Effector CD8-positive, alpha-beta T cell (primary cell): ENCODE results near the gene USP50.
"Not testable (repeated sequence)": the region's sequence is repeated elsewhere in the genome, so short reads cannot be mapped to it uniquely, and the experiment has no call there.

ENCODE experiments used
- DNase-seq: peaks from one replicate; lab custom pipeline; 2025; lab: John Stamatoyannopoulos, UW
- total RNA-seq, 4 experiments: gene quantifications; one replicate each; lab custom pipeline; 2026; lab: John Stamatoyannopoulos, UW

Gene USP50
- total RNA-seq, result 0 to 0.62 (median 0.27) reads per million in 4 experiments

DNA sequence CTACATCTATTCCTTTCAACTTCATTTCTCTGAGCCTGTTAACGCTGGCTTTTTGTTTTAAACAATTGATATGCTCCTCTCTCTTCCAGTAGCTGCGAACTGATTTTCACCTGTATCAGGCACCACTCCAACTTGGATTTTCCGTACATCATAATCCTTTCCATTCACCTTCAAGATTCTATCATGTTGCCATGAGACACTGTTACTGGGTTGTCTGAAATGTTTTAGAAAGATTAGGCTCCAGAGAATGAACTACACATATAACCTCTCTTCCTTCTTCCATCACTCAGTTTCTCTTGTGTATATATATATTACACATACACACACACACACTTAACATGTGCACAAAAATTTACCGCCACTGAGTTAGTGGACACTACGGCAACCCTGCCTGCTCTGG, at the start of gene USP50:
TSS of gene USP50 (minus strand) at position 101 of the 400 bp plus-strand sequence. CDS start 141 bp downstream, outside the sequence.
- no peak for DNase-seq

DNA sequence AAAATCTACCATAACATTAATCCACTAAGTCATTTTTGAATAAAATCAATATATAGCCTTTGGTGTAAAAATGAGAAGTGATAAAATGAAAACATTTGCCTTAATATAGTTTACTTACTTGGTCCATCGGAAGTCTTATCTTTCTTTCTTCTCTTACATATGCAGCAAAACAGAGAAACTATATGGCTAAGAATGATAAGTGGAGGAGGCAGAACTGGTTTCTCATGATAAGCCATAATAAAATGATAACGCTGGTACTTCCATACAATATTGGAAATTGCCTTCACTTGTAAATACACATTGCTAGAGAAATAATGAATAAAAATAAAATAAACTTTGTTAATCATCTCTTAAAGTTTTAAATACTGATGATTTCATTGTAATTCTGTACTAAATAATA, 47.8 kb upstream of the USP50 start:
- DNase-seq, result no peak

DNA sequence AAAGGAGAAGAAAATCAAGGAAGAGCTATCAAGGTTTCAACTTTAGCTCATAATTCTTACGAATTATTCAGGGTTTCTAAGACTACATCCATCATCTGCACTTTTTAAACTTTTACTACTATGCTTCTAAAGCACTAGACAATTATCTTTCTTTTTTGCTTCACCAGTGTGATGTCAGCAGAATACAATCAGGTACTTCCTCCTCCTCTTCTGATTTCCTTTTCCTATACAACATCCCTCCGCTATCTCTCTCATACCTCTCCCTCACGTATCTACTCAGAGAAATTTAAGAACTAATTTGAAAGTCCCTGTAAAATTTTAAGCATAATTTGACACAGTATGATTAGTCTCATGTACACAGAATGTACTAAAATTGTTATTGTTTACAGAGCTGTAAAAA, 47.3 kb upstream of the USP50 start:
- DNase-seq, result no peak

DNA sequence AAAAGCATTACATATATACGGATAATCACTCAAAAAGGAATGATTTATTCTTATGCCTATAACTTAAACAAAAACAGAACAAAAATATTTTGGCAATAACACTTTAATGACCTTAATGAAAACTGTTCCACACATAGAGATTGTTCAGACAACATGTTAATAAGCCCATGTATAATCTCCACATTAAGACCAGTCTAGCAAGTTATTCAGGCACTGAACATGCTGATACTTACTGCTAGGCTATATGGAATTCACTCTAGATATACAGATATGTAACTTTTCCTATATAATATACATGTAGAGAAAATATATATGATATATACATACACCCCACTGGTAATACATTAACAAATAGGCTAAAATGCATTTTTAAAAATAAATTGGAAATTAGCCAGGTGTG, 43.8 kb upstream of the USP50 start:
- no peak for DNase-seq

DNA sequence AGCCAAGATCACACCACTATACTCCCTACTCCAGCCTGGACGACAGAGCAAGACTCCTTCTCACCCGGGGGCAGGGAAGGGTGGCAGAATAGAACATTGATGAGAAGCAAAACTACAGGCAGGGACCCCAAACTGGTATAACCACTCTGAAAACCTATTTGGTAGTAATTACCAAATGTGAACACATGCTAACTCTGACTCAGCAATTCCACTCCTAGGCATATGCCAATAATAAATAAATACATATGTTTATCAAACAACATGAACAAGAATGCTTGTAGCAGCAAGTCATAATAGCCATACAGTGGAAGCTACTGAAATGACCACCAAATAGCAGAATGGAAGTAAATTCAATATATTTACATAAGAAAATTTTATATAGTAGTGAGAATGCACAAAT, 31.0 kb upstream of the USP50 start:
- DNase-seq, result no peak

DNA sequence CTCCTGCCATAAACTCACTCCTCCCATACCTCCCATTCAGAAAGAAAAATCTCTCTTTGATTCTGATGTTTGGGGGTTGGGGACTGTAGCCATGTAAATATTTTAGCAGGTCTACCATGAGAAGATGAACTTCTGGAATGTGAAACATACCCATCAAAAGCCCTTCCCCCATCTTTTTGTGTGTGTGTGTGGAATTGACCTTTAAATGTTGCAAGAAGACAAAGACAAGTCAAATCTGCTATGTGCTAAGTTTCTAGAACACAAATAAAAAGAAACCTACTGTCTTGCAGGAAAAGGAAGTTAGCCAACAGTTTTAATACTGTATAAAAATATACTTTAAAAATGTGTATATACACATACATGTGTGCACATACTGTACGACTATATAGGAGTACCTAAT, 29.7 kb upstream of the USP50 start:
- DNase-seq, result no peak

DNA sequence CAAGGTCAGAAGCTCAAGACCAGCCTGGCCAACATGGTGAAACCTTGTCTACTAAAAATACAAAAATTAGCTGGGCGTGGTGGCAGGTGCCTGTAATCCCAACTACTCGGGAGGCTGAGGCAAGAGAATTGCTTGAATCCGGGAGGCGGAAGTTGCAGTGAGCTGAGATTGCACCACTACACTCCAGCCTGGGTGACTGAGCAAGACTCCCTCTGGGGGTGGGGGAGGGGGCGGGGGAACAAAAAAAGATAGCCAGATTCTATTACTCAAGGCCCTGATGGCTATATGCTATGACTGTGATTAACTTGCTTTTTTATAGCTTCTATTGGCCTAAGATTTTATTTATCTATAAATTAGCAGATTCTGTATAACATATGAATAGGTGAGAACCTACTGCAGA, 27.4 kb upstream of the USP50 start:
- DNase-seq, result not testable (repeated sequence)

DNA sequence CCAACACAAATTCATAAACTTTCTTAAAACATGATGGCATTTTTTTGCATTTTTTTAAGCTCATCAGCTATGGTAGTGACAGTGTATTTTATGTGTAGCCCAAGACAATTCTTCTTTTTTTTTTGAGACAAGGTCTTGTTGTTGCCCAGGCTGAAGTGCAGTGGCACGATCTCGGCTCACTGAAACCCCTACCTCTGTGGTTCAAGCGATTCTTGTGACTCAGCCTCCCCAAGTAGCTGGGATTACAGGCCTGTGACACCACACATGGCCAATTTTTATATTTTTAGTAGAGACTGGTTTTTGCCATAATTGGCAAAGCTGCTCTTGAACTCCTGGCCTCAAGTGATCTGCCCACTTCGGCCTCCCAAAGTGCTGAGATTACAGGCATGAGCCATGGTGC, 17.3 kb upstream of the USP50 start:
- DNase-seq, result no peak

DNA sequence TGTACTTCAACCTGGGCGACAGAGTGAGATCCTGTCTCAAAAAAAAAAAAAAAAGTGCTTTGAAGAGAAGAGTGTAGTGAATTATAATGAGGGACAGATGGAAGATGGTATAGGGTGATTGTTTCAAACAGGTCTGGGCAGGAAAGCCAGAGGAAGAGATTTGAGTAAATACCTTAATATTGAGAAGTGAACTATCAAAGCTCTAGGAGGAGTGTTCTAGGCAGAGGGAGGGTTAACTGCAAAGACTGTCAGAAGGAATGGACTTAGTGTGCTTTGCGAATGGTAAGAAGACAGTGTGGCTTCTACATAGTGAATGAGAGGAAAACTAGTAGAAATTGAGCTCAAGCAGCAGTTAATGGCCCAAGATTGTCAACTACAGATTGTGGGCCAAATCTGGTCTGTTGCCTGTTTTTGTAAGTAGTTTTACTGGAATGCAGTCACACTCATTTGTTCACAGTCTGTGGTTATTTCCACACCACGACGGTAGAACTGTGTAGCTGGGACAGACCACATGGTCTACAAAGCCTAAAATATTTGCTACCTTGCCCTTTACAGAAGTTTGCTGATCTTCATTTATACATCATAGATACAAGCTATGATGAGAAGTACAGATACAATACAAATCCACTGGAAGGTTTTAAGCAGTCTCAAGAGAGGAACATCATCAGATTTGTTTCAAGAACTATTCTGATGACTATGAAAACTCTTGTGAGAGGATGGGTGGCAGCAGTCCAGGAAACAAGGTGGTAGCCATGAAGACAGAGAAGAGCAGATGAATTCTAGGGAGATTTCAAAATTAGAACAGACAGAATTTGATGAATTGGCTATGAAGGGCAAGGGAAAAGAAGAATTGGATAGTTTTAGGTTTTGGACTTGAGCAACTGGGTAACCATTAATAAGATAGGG, 16.5 kb upstream of the USP50 start:
- DNase-seq, result no peak

DNA sequence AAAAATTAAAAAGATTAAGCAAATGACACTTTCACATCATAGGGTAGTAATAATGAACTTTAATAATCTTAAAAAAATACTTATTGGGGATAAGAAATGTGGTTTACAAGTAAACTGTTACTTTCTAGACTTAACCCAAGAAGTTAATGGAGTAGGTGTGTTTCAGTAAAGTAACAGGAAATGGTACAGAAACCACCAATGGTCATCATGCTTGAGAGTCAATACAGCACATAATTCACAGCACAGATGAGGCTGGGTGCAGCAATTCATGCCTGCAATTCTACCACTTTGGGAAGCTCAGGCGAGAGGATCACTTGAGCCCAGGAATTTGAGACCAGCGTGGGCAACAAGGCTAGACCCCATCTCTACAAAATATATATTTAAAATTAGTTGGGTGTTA, 11.5 kb upstream of the USP50 start:
- no peak for DNase-seq

DNA sequence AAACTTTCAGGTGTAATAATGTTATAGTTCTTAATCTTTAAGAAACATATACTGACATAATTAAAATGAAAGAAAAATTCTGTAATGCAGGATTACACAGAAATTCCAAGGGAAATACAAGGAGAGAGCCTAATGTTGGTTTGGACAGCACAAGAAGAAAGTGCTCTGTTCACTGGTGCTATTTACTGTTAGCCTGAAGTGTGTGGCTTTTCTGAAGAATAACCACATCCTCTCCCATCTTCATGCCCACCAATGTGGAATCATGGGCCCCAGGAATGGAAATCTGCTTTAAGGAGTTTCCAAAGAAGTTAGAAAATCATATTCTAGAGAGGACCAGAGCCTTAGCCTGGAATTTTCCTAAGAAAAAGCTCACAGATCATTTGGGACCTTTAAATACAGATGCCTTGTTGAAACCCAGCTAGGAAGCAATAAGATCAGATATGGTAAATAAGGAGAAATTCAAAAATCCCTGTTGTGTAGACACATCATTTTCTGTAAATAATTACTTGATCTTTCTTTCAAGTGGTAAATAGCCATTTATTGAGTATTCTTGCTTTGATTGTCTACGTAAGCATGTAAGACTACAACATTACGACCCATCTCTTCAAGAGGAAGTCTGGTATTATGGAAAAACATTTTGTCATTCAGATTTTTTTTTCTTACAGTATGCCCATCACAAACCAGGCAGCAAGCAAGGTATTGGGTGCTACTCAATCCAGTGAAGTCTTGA, 10.3 kb upstream of the USP50 start:
- DNase-seq, result no peak

DNA sequence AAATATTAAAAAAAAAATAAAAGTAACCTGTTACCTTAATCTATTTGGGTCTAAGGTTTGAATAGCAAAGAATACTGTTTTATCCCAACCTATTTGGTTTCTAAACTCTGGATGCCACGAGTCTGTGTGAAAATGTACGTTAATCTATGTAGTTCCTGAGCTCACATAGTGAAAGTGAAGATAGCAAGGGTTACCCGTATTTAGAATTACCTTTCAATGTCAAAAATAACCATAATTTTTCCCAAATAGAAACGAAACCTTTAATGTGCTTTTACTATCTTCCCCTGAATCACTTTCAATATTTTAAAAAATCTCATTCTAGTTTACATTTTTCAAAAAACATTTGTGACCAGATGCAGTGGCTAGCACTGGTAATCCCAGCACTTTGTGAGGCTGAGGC, 5.8 kb upstream of the USP50 start:
- no peak for DNase-seq

DNA sequence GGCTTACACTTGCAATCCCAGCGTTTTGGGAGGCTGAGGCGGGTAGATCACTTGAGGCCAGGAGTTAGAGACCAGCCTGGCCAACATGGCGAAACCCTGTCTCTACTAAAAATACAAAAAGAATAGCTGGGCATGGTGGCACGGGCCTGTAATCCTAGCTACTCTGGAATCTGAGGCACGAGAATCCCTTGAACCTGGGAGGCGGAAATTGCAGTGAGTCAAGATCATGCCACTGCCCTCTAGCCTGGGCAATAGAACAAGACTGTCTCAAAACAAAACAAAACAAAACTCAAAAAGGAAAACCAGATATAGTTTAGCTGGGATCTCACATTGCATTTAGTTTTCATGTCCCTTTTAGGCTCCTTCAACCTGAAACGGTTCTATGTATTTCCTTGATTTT, 2.9 kb upstream of the USP50 start:
- DNase-seq, result no peak

DNA sequence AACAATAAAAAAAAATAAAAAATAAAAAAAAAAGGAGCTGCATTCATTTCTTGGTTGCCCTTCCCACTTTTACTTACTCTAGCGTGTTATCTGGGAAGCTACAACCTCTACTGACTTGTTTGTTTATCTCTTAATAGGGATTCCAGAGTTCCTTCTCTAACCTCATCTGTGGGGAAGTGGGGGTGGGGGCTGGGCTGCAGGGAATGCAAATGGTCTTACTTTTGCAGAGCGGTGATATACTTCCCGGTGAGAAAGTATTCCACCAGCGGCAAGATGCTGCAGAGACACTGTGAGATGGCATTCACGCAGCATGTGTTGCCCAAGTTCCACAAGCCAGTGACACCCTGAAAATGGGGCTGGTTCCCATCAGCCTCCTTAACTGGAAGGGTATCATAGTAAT, 2.1 kb downstream of the USP50 start:
- no peak for DNase-seq

DNA sequence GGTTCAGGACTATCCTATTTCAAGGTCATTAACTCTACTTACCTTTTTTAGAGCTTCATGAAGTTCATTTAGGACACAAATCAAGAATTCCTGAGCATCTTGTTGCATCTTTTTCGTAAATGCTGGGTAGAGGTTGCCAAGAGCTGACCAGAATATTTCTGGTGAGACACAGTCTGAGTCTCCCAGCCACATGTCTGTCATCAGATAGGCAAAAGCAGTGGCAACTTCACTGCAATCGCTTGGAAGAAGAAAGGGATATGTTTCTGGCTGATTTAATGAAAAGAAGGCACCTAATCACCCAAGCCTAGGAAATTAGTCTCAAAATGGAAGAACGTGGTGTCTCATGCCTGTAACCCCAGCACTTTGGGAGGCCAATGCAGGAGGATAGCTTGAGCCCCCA, 2.9 kb downstream of the USP50 start:
- no peak for DNase-seq

DNA sequence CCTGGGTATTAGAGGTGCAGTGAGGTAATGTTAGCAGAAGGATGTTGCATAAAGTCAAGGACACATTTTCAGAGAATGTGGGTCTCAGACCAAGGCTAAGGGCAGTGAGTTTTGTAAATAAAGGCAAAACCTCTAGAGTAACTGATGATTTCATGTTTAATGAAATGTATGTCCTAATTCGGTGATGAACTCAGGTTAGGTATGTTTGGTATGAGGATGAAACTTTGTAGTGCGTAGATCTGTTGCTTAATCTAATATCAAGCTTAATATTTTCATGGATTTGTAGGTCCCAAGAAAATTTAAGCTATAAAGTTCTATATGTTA, 3.6 kb downstream of the USP50 start:
- no peak for DNase-seq

DNA sequence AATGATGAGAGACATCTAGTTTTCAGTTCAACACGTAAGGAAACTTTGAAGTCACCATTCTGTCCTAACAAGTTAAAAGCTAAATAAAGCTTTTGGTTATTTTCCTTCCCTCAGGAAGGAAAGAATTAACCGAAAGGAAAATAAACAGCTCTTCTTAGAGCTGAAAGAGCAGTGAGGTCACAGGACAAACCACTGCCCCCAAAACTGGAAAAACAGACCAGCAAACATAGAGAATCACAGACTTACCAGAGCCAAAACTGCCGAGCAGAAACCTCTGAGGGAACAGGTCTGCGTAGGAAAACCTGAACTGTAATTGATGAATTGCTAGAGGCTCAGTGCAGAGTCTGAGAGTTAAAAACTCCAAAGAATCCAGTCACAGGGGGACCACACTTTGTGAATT, 14.7 kb downstream of the USP50 start:
- DNase-seq, result no peak

DNA sequence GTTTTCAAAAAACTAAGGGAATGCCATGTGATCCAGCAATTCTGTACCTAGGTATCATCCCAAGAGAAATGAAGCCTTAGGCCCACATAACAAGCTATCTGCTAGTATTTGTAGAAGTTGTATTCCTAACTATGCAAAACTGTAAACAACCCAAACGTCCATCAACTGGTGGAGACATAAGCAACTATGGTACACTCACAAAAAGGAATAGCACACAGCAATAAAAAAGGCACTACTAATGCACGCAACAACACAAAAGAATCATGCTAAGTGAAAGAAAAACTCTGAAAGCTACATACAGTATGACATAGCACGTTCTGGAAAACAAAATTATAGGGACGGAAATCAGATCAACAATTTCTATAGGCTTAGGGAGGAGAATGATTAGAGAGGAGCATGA, 15.3 kb downstream of the USP50 start:
- DNase-seq, result no peak

DNA sequence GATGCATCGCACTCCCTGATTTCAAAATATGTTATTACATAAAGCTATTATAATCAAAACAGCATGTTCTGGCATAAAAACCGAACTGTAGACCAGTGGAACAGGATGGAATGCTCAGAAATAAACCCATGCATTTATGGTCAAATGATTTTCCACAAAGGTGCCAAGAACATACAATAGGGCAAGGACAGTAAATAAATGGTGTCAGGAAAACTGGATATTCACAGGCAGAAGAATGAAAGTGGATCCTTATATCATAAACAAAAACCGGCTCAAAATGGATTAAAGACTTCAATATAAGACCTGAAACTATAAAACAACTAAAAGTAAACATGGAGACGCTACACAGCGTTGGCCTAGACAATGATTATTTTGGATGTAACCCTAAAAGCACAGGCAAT, 22.6 kb downstream of the USP50 start:
- no peak for DNase-seq

DNA sequence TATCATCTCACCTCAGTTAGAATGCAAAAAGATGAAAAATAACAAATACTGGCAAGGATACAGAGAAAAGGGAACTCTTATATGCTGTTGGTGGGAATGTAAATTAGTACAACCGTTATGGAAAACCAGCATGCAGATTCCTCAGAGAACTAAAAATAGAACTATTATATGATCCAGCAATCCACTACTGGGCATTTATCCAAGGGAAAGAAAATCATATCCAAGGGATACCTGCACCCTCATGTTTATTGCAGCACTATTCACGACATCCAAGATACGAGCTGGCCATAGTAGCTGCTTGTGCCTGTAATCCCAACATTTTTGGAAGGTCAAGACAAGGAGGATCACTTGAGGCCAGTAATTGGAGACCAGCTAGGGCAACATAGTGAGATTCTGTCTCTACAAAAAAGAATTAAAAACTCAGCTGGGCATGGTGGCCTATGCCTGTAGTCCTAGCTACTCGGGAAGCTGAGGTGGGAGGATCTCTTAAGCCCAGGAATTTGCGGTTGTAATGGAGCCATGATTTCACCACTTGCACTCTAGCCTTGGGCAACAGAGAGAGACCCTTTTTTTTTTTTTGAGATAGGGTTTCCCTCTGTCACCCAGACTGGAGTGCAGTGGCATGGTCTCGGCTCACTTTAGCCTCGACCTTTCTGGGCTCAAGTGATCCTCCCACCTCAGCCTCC, 26.6 kb downstream of the USP50 start:
- DNase-seq, result no peak

DNA sequence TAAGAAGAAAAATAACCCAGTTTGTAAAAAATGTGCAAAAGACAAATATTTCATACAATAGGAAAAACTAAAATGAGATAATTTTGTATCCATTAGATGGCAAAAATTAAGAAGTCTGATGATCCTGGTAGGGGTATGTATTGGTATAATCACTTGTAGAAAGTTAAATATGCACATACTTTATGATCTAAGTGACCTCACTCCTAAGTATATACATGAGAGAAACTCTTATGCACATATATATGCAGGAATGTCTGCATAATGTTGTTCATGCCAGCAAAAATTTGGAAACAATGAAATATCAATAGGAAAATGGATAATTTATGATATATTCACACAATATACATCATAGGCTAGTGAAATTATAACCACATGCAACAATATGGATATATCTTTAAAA, 33.5 kb downstream of the USP50 start:
- DNase-seq, result no peak

DNA sequence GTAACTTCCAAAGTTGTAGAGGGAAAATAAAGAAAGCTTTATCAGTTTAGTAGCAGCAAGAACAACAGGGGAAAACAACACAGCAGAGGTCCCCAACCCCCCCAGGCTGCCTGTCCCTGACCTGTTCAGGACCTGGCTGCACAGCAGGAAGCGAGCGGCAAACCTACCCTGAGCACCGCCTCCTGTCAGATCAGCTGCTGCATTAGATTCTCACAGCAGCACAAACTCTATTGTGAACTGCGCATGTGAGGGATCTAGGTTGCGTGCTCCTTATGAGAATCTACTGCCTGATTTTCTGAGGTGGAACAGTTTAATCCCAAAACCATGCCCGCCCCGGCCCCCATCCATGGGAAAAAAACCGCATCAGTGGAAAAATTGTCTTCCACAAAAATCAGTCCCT, 40.3 kb downstream of the USP50 start:
- no peak for DNase-seq

DNA sequence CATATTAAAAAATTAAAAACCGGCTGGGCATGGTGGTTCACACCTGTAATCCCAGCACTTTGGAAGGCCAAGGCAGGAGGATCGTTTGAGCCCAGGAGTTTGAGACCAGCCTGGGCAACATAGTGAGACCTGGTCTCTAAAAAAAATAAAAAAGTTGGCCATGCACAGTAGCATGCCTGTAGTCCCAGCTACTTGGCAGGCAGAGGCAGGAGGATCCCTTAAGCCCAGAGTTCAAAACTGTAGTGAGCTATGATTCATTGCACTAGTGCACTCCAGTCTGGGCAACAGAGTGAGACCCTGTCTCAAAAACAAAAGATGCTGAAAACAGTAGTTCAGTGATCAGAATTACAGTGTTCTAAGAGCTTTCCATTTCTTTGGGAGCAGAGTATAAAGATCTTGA, 40.8 kb downstream of the USP50 start:
- DNase-seq, result not testable (repeated sequence)
